ENCODE data around the gene TRPM2.
"Not testable (repeated sequence)": the region's sequence is repeated elsewhere in the genome, so short reads cannot be mapped to it uniquely, and the experiment has no call there.

The TRPM2 gene

DNA sequence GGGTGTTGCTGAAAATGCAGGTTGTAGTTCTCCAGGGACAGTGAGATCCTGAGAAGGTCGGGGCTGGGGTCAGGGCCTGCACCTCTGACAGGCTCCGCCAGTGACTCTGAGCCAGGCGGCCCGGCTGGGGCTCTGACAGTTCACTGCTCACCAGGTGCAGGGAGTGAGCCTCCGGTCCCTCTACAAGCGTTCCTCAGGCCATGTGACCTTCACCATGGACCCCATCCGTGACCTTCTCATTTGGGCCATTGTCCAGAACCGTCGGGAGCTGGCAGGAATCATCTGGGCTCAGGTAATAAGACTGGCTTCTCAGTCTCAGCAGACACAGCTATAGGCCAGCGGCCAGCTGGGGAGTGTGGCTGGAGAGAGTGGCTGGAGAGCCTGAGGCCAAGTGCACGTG lies 41.8 kb downstream of the TRPM2 start:
- DNase-seq (ENCODE audit: low spot score): no peak
- TF ChIP-seq, protein P1, sequence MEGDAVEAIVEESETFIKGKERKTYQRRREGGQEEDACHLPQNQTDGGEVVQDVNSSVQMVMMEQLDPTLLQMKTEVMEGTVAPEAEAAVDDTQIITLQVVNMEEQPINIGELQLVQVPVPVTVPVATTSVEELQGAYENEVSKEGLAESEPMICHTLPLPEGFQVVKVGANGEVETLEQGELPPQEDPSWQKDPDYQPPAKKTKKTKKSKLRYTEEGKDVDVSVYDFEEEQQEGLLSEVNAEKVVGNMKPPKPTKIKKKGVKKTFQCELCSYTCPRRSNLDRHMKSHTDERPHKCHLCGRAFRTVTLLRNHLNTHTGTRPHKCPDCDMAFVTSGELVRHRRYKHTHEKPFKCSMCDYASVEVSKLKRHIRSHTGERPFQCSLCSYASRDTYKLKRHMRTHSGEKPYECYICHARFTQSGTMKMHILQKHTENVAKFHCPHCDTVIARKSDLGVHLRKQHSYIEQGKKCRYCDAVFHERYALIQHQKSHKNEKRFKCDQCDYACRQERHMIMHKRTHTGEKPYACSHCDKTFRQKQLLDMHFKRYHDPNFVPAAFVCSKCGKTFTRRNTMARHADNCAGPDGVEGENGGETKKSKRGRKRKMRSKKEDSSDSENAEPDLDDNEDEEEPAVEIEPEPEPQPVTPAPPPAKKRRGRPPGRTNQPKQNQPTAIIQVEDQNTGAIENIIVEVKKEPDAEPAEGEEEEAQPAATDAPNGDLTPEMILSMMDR (IDR thresholded peaks at IDR 0.05; ENCODE audit: extremely low read depth, missing control alignments): no peak

DNA sequence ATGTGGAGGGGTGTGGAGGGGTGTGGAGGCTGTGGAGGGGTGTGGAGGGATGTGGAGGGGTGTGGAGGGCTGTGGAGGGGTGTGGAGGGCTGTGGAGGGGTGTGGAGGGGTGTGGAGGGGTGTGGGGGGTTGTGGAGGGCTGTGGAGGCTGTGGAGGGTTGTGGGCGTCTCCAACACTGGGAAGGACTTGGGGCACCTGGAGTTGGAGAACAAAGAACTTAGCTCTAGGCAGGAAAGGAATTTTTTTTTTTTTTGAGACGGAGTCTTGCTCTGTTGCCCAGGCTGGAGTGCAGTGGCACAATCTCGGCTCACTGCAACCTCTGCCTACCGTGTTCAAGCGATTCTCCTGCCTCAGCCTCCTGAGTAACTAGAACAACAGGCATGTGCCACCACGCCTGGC lies 43.4 kb downstream of the TRPM2 start:
- DNase-seq (ENCODE audit: low spot score): not testable (repeated sequence)

DNA sequence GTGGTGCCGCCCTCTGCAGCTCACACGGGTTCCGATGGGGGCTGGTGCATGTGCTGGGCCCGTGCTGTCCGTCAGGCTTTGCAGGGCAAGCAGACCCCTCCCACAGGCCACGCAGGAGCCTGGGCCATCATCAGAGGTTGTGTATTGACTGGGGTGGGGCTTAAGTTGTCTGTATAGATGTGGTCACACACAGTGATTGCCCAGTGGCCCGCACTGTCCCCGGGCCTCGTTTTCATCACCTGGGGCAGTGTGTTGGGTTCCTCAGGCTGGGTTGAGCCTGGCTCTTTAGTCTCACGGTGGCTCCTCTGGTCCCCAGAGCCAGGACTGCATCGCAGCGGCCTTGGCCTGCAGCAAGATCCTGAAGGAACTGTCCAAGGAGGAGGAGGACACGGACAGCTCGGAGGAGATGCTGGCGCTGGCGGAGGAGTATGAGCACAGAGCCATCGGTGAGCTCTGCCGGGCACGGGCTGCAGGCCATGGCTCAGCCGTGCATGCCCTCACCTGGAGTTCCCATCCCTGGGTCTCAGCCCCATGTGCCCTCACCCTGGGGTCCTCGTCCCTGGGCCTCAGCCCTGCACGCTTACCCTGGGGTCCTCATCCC lies 44.1 kb downstream of the TRPM2 start:
- DNase-seq (ENCODE audit: low spot score): no peak
- TF ChIP-seq, protein P1 (IDR thresholded peaks at IDR 0.05; ENCODE audit: extremely low read depth, missing control alignments): no peak

DNA sequence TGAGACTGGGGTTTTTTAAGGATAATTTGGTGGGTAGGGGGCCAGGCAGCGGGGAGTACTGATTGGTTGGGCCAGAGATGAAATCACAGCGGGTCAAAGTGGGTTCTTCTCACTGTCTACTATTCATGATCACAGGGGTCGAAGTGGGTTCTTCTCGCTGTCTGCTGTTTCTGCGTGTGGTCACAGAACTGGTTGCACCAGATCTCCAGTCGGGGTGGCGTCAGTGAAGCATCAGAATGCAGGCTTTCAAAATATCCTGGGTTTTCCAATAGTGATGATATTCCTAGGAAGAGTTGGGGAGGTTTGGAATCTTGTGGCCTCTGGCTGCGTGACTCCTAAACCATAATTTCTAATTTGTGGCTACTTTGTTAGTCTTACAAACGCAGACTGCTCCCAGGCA lies 45.1 kb downstream of the TRPM2 start:
- DNase-seq (ENCODE audit: low spot score): no peak

DNA sequence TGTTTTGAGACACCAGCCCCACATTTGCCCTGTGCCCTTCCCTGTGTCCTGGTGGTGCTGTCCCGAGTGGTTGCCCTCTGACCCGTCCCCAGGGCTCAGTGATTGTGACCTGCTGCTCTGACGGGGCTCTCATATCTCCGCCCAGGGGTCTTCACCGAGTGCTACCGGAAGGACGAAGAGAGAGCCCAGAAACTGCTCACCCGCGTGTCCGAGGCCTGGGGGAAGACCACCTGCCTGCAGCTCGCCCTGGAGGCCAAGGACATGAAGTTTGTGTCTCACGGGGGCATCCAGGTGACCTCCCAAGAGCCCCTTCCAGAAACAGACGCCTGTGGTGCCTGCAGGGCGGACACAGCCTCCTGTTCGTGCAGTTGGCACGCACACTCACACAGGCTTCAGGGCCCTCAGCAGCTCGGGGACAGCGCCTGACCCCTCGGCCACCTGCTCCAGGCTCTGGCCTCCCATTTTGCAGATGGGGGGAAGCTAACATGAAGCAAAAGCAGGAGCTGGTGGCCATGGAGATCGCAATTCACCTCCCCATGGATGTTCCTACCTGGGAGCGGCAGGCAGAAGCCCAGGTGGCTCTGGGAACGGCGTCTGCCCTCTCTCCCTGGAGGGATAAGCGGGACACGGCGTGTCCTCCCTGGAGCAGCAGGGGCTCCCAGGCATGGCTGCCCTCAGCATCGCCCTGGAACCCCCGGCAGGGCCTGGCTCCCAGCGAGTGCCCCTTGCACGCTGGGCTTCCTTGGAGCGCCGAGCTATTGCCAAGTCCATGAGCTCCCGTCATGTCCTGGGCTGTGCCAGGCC lies 45.9 kb downstream of the TRPM2 start:
- no peak for DNase-seq (ENCODE audit: low spot score)
- TF ChIP-seq, protein P1 (IDR thresholded peaks at IDR 0.05; ENCODE audit: extremely low read depth, missing control alignments): no peak

More for the DNA sequence above, 45.1 kb downstream of the TRPM2 start:
- TF ChIP-seq, protein P1 (IDR thresholded peaks at IDR 0.05; ENCODE audit: extremely low read depth, missing control alignments): no peak

DNA sequence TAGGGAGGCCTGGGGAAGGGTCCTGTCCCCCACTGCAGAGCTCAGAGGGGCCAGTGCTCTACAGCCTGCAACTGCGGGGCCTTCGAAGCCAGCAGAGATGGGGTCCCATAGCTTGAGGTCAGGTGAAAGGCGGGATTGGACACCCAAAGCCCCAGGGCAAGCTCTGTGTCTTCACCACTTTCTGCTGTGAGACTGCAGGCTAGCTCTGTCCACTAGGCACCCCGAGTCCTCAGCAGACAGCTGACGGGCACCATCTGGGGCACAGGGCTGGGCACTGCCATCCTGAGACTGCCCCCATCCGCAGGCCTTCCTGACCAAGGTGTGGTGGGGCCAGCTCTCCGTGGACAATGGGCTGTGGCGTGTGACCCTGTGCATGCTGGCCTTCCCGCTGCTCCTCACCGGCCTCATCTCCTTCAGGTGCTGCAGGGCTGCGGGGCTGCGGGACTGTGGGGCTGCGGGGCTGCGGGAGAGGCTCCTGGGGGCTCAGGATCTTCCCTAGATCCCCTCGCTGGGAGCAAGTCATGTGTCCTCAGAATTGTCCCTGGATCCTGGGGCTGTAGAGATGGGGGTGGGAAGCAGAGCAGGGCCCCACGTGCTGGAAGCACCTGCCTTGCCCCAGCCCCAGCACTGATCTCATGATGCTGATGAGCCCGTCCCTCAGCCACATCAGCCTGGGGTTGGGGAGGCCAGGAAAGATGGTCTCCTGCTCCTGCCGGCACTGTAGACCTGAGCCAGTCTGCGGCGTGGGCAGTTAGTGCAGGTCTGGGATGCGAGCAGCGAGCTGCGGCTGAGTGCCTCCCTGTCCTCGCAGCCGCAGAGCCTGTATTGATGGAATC lies 46.8 kb downstream of the TRPM2 start:
- DNase-seq (ENCODE audit: low spot score): no peak

DNA sequence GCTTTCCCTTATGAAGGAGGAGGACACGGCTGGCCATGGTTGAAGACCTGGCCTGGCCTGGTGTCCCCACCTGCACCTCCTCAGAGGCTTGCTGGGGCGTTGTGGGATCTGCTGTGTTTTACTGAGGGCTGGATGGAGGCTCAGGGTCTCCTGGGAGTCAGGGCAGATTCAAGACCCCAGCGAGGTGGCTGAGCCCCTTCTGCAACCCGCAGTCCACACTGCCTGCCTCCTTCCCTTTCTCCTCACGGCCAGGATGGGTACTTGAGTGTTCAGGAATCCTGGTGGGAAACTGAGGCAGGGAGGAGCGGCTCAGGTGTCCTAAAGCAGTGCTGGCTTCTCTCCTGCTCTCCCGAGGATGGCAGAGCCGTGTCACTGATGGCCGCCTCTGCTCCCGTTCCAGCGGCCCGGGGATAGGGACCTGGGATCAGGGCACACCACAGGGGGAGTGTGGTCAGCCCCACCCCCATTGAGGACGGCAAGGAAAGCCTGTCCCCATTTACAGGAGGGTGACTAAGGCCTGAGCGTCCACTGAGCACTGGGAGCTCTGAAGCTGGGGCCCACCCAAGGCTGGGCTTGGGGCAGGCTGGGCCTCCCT lies 47.5 kb downstream of the TRPM2 start:
- TF ChIP-seq, protein P1 (IDR thresholded peaks at IDR 0.05; ENCODE audit: extremely low read depth, missing control alignments): no peak
- no peak for DNase-seq (ENCODE audit: low spot score)

More for the DNA sequence above, 46.8 kb downstream of the TRPM2 start:
- TF ChIP-seq, protein P1 (IDR thresholded peaks at IDR 0.05; ENCODE audit: extremely low read depth, missing control alignments): no peak
